GM23338 (cell line): ENCODE data around the gene PSMA5. TPM values are rescaled to one million over a fixed set of nuclear protein-coding genes. Genes with fewer than 3 reads are reported as not detected.

Experiments
- ATAC-seq: fragments of 200-7000 bp; cut with Tn5 transposase; 3 replicates; pipeline ENCODE4 v1.9.1; 2020
- DNase-seq: peaks from one replicate; pipeline ENCODE4 v3.0.0-alpha.2; 2015; ENCODE audit warnings: low spot score
- H2AFZ ChIP-seq: fragments of 200-600 bp; sonication (generic); 2 replicates; pipeline ENCODE4 v1.8.0; 2016; ENCODE audit warnings: antibody characterized with exemption, mild to moderate bottlenecking, moderate library complexity
- H3F3A ChIP-seq: fragments of 200-600 bp; sonication (generic); replicated peaks from 2 replicates; pipeline ENCODE4 v1.8.0; 2017; ENCODE audit warnings: antibody characterized with exemption, mixed run types, low read depth
- H3K27ac ChIP-seq: fragments of 200-600 bp; sonication (generic); 2 replicates; pipeline ENCODE4 v1.6.1; 2016; ENCODE audit warnings: low read depth
- H3K27me3 ChIP-seq: fragments of 200-600 bp; sonication (generic); 2 replicates; pipeline ENCODE4 v1.8.0; 2016; ENCODE audit warnings: mild to moderate bottlenecking, mixed run types, moderate library complexity; ENCODE audit not compliant: insufficient read depth
- H3K36me3 ChIP-seq: fragments of 200-600 bp; sonication (generic); 2 replicates; pipeline ENCODE4 v1.8.0; 2016; ENCODE audit warnings: mild to moderate bottlenecking; ENCODE audit not compliant: insufficient read depth
- H3K4me1 ChIP-seq: fragments of 200-600 bp; sonication (generic); 2 replicates; pipeline ENCODE4 v1.8.0; 2016; ENCODE audit warnings: mild to moderate bottlenecking, moderate library complexity; ENCODE audit not compliant: insufficient read depth
- H3K4me2 ChIP-seq: fragments of 200-600 bp; sonication (generic); 2 replicates; pipeline ENCODE4 v1.7.1; 2017; ENCODE audit warnings: mixed run types
- H3K4me3 ChIP-seq: fragments of 200-600 bp; sonication (generic); 2 replicates; pipeline ENCODE4 v1.6.1; 2016; ENCODE audit warnings: mixed run types
- H3K79me2 ChIP-seq: fragments of 200-600 bp; sonication (generic); replicated peaks from 2 replicates; pipeline ENCODE4 v1.8.0; 2017; ENCODE audit warnings: mild to moderate bottlenecking; ENCODE audit not compliant: insufficient read depth
- H3K9me2 ChIP-seq: fragments of 200-600 bp; sonication (generic); 2 replicates; pipeline ENCODE4 v1.8.0; 2017; ENCODE audit not compliant: insufficient read depth
- H4K20me1 ChIP-seq: fragments of 200-600 bp; sonication (generic); replicated peaks from 2 replicates; pipeline ENCODE4 v1.8.0; 2017; ENCODE audit warnings: mild to moderate bottlenecking; ENCODE audit not compliant: insufficient read depth
- H3K27ac Mint-ChIP-seq: 2 replicates; pipeline ENCODE4 v1.8.0; 2020; ENCODE audit warnings: inconsistent platforms, mild to moderate bottlenecking, moderate library complexity, mixed read lengths
- H3K27me3 Mint-ChIP-seq: 3 replicates; pipeline ENCODE4 v1.8.0; 2022; ENCODE audit warnings: low read depth, mild to moderate bottlenecking, moderate library complexity, mixed read lengths, inconsistent platforms; ENCODE audit not compliant: insufficient read depth, poor library complexity
- H3K36me3 Mint-ChIP-seq: 3 replicates; pipeline ENCODE4 v1.8.0; 2021; ENCODE audit warnings: low read depth, mild to moderate bottlenecking, inconsistent platforms, moderate library complexity, mixed read lengths
- H3K4me1 Mint-ChIP-seq: 3 replicates; pipeline ENCODE4 v1.8.0; 2020; ENCODE audit warnings: mild to moderate bottlenecking, inconsistent platforms, mixed read lengths
- H3K4me3 Mint-ChIP-seq: 3 replicates; pipeline ENCODE4 v1.8.0; 2021; ENCODE audit warnings: moderate library complexity, mild to moderate bottlenecking, inconsistent platforms, mixed read lengths
- H3K9me3 Mint-ChIP-seq: 3 replicates; pipeline ENCODE4 v1.8.0; 2020; ENCODE audit warnings: moderate library complexity, mild to moderate bottlenecking, inconsistent platforms, mixed read lengths
- CREB1 ChIP-seq: fragments of 250-450 bp; sonication (Bioruptor Pico); IDR thresholded peaks from 2 replicates; pipeline ENCODE4 v1.5.0; 2020; ENCODE audit warnings: low read depth, mild to moderate bottlenecking, moderate library complexity
- CTCF ChIP-seq, 2 experiments: fragments of 200-600 bp in 1 of 2; sonication (generic) in 1 of 2; conservative IDR thresholded peaks; 2 replicates each; pipeline versions ENCODE4 v1.5.1 to v1.6.1; 2016 to 2017; ENCODE audit warnings: antibody characterized with exemption in 2 of 2, low read depth in 2 of 2, mild to moderate bottlenecking in 2 of 2, moderate library complexity in 1 of 2
- EZH2 ChIP-seq: fragments of 200-600 bp; sonication (generic); IDR thresholded peaks from one replicate; pipeline ENCODE4 v1.8.0; 2017; ENCODE audit warnings: antibody characterized with exemption, mild to moderate bottlenecking, low read depth; ENCODE audit not compliant: unreplicated experiment
- JUNB ChIP-seq: IDR thresholded peaks from one replicate; pipeline ENCODE4 v1.6.1; 2016; ENCODE audit warnings: antibody characterized with exemption; ENCODE audit not compliant: unreplicated experiment
- POLR2AphosphoS5 ChIP-seq: IDR thresholded peaks from 2 replicates; pipeline ENCODE4 v1.6.1; 2016; ENCODE audit warnings: antibody characterized with exemption, low read depth
- REST ChIP-seq: IDR thresholded peaks from one replicate; pipeline ENCODE4 v1.6.1; 2018; ENCODE audit warnings: antibody characterized with exemption; ENCODE audit not compliant: unreplicated experiment
- STAT1 ChIP-seq: IDR thresholded peaks from one replicate; pipeline ENCODE4 v1.6.1; 2016; ENCODE audit warnings: antibody characterized with exemption; ENCODE audit not compliant: unreplicated experiment
- ZNF114 ChIP-seq: fragments of 250-450 bp; sonication (Bioruptor Pico); IDR thresholded peaks from 2 replicates; pipeline ENCODE4 v1.5.0; 2020; ENCODE audit warnings: mild to moderate bottlenecking, moderate library complexity
- ZNF331 ChIP-seq: fragments of 250-450 bp; sonication (Bioruptor Pico); IDR thresholded peaks from 2 replicates; pipeline ENCODE4 v1.5.0; 2020; ENCODE audit warnings: low read depth, mild to moderate bottlenecking, moderate library complexity
- ZNF462 ChIP-seq: fragments of 250-450 bp; sonication (Bioruptor Pico); IDR thresholded peaks from 2 replicates; pipeline ENCODE4 v1.5.0; 2020; ENCODE audit warnings: mild to moderate bottlenecking, moderate library complexity
- polyA plus RNA-seq: library from polyadenylated mRNA; unstranded; fragments of >200 nt; fragmentation: Nextera tagmentation; extraction: Ambion mirVana; gene quantifications from 2 replicates; pipeline ENCODE4 v1.2.1, GENCODE V29; 2016
- total RNA-seq: library from RNA; depleted of rRNA; stranded (reverse); fragments of >200 nt; shearing (Covaris generic); gene quantifications from 2 replicates; pipeline ENCODE4 v1.2.3, GENCODE V29; 2014

Gene PSMA5
- total and polyA plus RNA-seq, 2 experiments from 2014 or later = 104 to 126 TPM

GRCh38 chr1:109361069-109361468, 65.2 kb downstream of the PSMA5 start:
- Histone ChIP-seq H3K36me3 (no peaks in the 10 kb centered on the region), H3K79me2 (no peaks in the 10 kb centered on the region), H3K4me2 (peak overlapping the region; percentile 16; the same call in 1 of the 2 replicates), H3K4me1 (peaks cover 13% of the 10 kb centered on the region; the same call in 1 of the 2 replicates), H3K4me3 (no peak overlapping the region), H4K20me1 (no peaks in the 10 kb centered on the region; the same call in none of the 2 replicates), H2AFZ (no peak overlapping the region), H3F3A (no peaks in the 10 kb centered on the region), H3K9me2 (no peaks in the 10 kb centered on the region; the same call in 1 of the 2 replicates), H3K27me3 (no peaks in the 10 kb centered on the region), H3K27ac (no peak overlapping the region)
- H3K4me1 Mint-ChIP-seq = peaks cover 14% of the 10 kb centered on the region
- DNase-seq = no peak
- H3K9me3 Mint-ChIP-seq = no peaks in the 10 kb centered on the region
- H3K36me3 Mint-ChIP-seq = peaks cover 5% of the 10 kb centered on the region
- no peak for TF ChIP-seq ZNF114 (CRISPR knock-in tag)
- TF ChIP-seq ZNF462 = no peak
- TF ChIP-seq CREB1 (CRISPR knock-in tag) = no peak
- no peak overlapping the region for H3K4me3 Mint-ChIP-seq
- ATAC-seq = no peak
- no peak overlapping the region for H3K27ac Mint-ChIP-seq
- H3K27me3 Mint-ChIP-seq = no peaks in the 10 kb centered on the region

GRCh38 chr1:109357616-109358015, 68.6 kb downstream of the PSMA5 start:
- Histone ChIP-seq H4K20me1 (no peaks in the 10 kb centered on the region; the same call in 1 of the 2 replicates), H3K36me3 (no peaks in the 10 kb centered on the region), H3K4me1 (peaks cover 13% of the 10 kb centered on the region; the same call in 1 of the 2 replicates), H3F3A (no peaks in the 10 kb centered on the region), H3K4me2 (no peak overlapping the region), H3K9me2 (no peaks in the 10 kb centered on the region; the same call in 1 of the 2 replicates), H3K27me3 (no peaks in the 10 kb centered on the region), H3K79me2 (no peaks in the 10 kb centered on the region), H2AFZ (no peak overlapping the region), H3K4me3 (no peak overlapping the region), H3K27ac (no peak overlapping the region)
- peaks cover 5% of the 10 kb centered on the region; the same call in 2 of the 3 replicates for H3K36me3 Mint-ChIP-seq
- ATAC-seq (no peak), DNase-seq (no peak)
- no peak overlapping the region for H3K27ac Mint-ChIP-seq
- H3K9me3 Mint-ChIP-seq = no peaks in the 10 kb centered on the region
- H3K4me1 Mint-ChIP-seq = peaks cover 17% of the 10 kb centered on the region
- no peaks in the 10 kb centered on the region for H3K27me3 Mint-ChIP-seq
- H3K4me3 Mint-ChIP-seq = no peak overlapping the region
- TF ChIP-seq EZH2 (no peak), ZNF331 (no peak), CTCF (conservative IDR thresholded peaks at IDR 0.05; ENCODE audit: low read depth in 2 of 2) (no peak), CREB1 (CRISPR knock-in tag) (no peak), REST (no peak), POLR2AphosphoS5 (no peak), STAT1 (no peak), JUNB (no peak)
